SK-N-SH (cell line): ENCODE results near the gene GMCL1. TPM values are rescaled to one million over a fixed set of nuclear protein-coding genes. Genes with fewer than 3 reads are reported as not detected.

ENCODE experiments used
- CTCF ChIA-PET: fragments of 300-600, 350-600 bp; formaldehyde crosslinking; extraction: SDS; loops from one replicate; lab custom pipeline; 2021; lab: Yijun Ruan, JAX
- POLR2A ChIA-PET: fragments of 350-600 bp; sonication (Branson Sonifier 250); formaldehyde crosslinking; extraction: SDS; loops from one replicate; lab custom pipeline; 2020; ENCODE audit warnings: antibody characterized with exemption, inconsistent platforms; lab: Yijun Ruan, JAX
- DNase-seq: peaks from one replicate; pipeline ENCODE4 v3.0.0; 2012
- H2AFZ ChIP-seq: fragments of 200-600 bp; sonication (generic); 2 replicates; pipeline ENCODE4 v1.8.1; 2016; ENCODE audit warnings: antibody characterized with exemption, mild to moderate bottlenecking, low read depth
- H3F3A ChIP-seq: fragments of 200-600 bp; sonication (generic); replicated peaks from 2 replicates; pipeline ENCODE3; 2016; ENCODE audit warnings: antibody characterized with exemption, mild to moderate bottlenecking; ENCODE audit not compliant: insufficient read depth
- H3K27ac ChIP-seq, 2 experiments: fragments of 200-500 bp in 1 of 2; fragments of 200-600 bp in 1 of 2; sonication (Bioruptor generic) in 1 of 2; sonication (generic), shearing (Covaris generic) in 1 of 2; 2 replicates each; pipeline versions ENCODE4 v1.5.1 to v1.6.1; 2014 to 2016; ENCODE audit warnings: low read depth in 2 of 2, inconsistent platforms in 1 of 2, low read length in 1 of 2, mild to moderate bottlenecking in 1 of 2, mixed read lengths in 1 of 2
- H3K27me3 ChIP-seq: fragments of 200-600 bp; sonication (generic), shearing (Covaris generic); 2 replicates; pipeline ENCODE4 v1.6.1; 2016; ENCODE audit warnings: mixed run types; ENCODE audit not compliant: insufficient read depth
- H3K36me3 ChIP-seq, 2 experiments: fragments of 200-500 bp in 1 of 2; fragments of 200-600 bp in 1 of 2; sonication (Bioruptor generic) in 1 of 2; sonication (generic) in 1 of 2; replicated peaks in 1 of 2; 2 replicates each; pipeline versions ENCODE3 to v1.5.1; 2014 to 2016; ENCODE audit warnings: low read length in 1 of 2, mild to moderate bottlenecking in 1 of 2; ENCODE audit not compliant: insufficient read depth in 2 of 2, control insufficient read depth in 1 of 2
- H3K4me1 ChIP-seq, 2 experiments: fragments of 200-500 bp in 1 of 2; fragments of 200-600 bp in 1 of 2; sonication (Bioruptor generic) in 1 of 2; sonication (generic), shearing (Covaris generic) in 1 of 2; 2 replicates each; pipeline versions ENCODE4 v1.5.1 to v1.6.1; 2014 to 2016; ENCODE audit warnings: low read depth in 1 of 2, low read length in 1 of 2, mixed run types in 1 of 2; ENCODE audit not compliant: insufficient read depth in 2 of 2, control insufficient read depth in 1 of 2
- H3K4me2 ChIP-seq: fragments of 200-600 bp; sonication (generic), shearing (Covaris generic); 2 replicates; pipeline ENCODE4 v1.6.1; 2017; ENCODE audit warnings: mixed run types
- H3K4me3 ChIP-seq, 2 experiments: fragments of 200-500 bp in 1 of 2; fragments of 200-600 bp in 1 of 2; sonication (Bioruptor generic) in 1 of 2; sonication (generic), shearing (Covaris generic) in 1 of 2; 2 replicates each; pipeline versions ENCODE4 v1.5.1 to v1.8.1; 2014 to 2016; ENCODE audit warnings: low read depth in 2 of 2, inconsistent platforms in 1 of 2, low read length in 1 of 2, mild to moderate bottlenecking in 1 of 2, mixed read lengths in 1 of 2, moderate library complexity in 1 of 2
- H3K79me2 ChIP-seq: fragments of 200-600 bp; sonication (generic); 2 replicates; pipeline ENCODE4 v1.8.1; 2017; ENCODE audit warnings: mild to moderate bottlenecking; ENCODE audit not compliant: insufficient read depth
- H3K9ac ChIP-seq: fragments of 200-600 bp; sonication (generic); 2 replicates; pipeline ENCODE4 v1.6.1; 2017; ENCODE audit warnings: mixed run types
- H3K9me2 ChIP-seq: fragments of 200-600 bp; sonication (generic); 2 replicates; pipeline ENCODE4 v1.6.1; 2017; ENCODE audit warnings: mixed run types
- H3K9me3 ChIP-seq: fragments of 200-600 bp; sonication (generic); 2 replicates; pipeline ENCODE4 v1.6.1; 2017; ENCODE audit warnings: mixed run types, mild to moderate bottlenecking, moderate library complexity
- H4K20me1 ChIP-seq: fragments of 200-600 bp; sonication (generic); 2 replicates; pipeline ENCODE4 v1.6.1; 2017; ENCODE audit warnings: mild to moderate bottlenecking, mixed run types; ENCODE audit not compliant: insufficient read depth
- ELF1 ChIP-seq: IDR thresholded peaks from 2 replicates; pipeline ENCODE4 v1.4.0; 2012
- EP300 ChIP-seq, 2 experiments: IDR thresholded peaks; 2 replicates each; pipeline versions ENCODE4 v1.4.0 to v1.6.1; 2012; ENCODE audit warnings: borderline replicate concordance in 1 of 2, low read depth in 1 of 2, low read length in 1 of 2
- EZH2phosphoT487 ChIP-seq: fragments of 200-600 bp; sonication (generic); IDR thresholded peaks from 2 replicates; pipeline ENCODE4 v1.6.1; 2017; ENCODE audit warnings: low read depth, mixed run types, mild to moderate bottlenecking, antibody characterized with exemption, moderate library complexity, borderline replicate concordance
- FOSL2 ChIP-seq: IDR thresholded peaks from 2 replicates; pipeline ENCODE4 v1.4.0; 2012; ENCODE audit warnings: low read depth, mild to moderate bottlenecking, moderate library complexity, borderline replicate concordance
- FOXJ3 ChIP-seq: sonication (generic); formaldehyde crosslinking; IDR thresholded peaks from 2 replicates; pipeline ENCODE4 v1.5.1; 2020; ENCODE audit warnings: mild to moderate bottlenecking, missing genetic modification reagents
- FOXM1 ChIP-seq: IDR thresholded peaks from 2 replicates; pipeline ENCODE4 v1.4.0; 2012; ENCODE audit warnings: low read depth, mild to moderate bottlenecking
- GABPA ChIP-seq: IDR thresholded peaks from 2 replicates; pipeline ENCODE4 v1.4.0; 2012; ENCODE audit warnings: low read depth, mild to moderate bottlenecking
- JUND ChIP-seq: IDR thresholded peaks from 2 replicates; pipeline ENCODE4 v1.4.0; 2012
- MEF2A ChIP-seq: IDR thresholded peaks from 2 replicates; pipeline ENCODE4 v1.4.0; 2012; ENCODE audit warnings: low read depth, borderline replicate concordance
- MXI1 ChIP-seq: IDR thresholded peaks from 2 replicates; pipeline ENCODE4 v1.6.1; 2012; ENCODE audit warnings: mild to moderate bottlenecking, low read depth, low read length, improper control_type of control experiment
- SIN3A ChIP-seq: IDR thresholded peaks from 2 replicates; pipeline ENCODE4 v1.6.1; 2012; ENCODE audit warnings: low read depth, mild to moderate bottlenecking, low read length, moderate library complexity, borderline replicate concordance
- SMC3 ChIP-seq: IDR thresholded peaks from 2 replicates; pipeline ENCODE4 v1.6.1; 2012; ENCODE audit warnings: low read depth, low read length, improper control_type of control experiment
- TAF1 ChIP-seq: IDR thresholded peaks from 2 replicates; pipeline ENCODE4 v1.6.1; 2012; ENCODE audit warnings: low read depth, mild to moderate bottlenecking, low read length, moderate library complexity, borderline replicate concordance
- TCF12 ChIP-seq: IDR thresholded peaks from 2 replicates; pipeline ENCODE4 v1.4.0; 2012
- TEAD4 ChIP-seq: IDR thresholded peaks from 2 replicates; pipeline ENCODE4 v1.4.0; 2012; ENCODE audit warnings: mild to moderate bottlenecking, borderline replicate concordance; ENCODE audit not compliant: insufficient read depth
- YY1 ChIP-seq: IDR thresholded peaks from 2 replicates; pipeline ENCODE4 v1.4.0; 2012; ENCODE audit warnings: low read depth, mild to moderate bottlenecking
- WGBS: methylation state at CpG from one replicate; pipeline ENCODE4 v1.1.6; 2017; ENCODE audit warnings: low lambda C conversion rate; 5-methylcytosine and 5-hydroxymethylcytosine counted together
- polyA plus RNA-seq, 3 experiments: library from polyadenylated mRNA; depleted of rRNA; stranded (reverse); fragments of >200 nt; gene quantifications; 2 replicates each; pipeline ENCODE4 v1.2.3, GENCODE V29; 2012

GMCL1 gene
- polyA plus RNA-seq, 1 of the 3 experiments (the other 2 are of a cell fraction), result 6.2 TPM

DNA sequence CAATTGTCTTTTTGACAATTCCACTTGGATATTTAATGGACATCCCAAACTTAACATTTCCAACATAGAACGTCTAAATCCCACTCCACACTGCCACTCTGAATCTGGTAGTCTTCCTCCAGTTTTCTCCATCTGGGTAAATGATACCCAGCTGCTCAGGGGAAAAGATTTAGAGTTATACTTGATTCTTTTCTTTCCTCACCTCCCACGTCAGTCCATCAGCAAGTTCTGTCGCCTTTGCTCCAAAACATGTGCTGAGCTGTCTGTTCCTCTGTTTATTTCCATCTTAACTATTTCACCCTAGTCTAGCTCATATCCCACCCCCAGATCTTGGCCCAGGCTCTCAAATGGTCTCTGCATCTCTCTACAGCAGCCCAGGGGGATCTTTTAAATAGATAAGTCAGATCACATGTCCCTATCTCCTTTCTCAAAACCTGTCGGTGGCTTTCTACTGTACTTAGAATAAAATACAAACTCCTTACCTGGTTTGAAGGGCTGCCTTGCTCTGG, 43.4 kb upstream of the GMCL1 start:
- WGBS, result 86% methylated on average over 4 of the region's 4 CpGs
- Histone ChIP-seq H3K9me2 (no peaks in the 10 kb centered on the region), H4K20me1 (no peaks in the 10 kb centered on the region), H3K27ac (no peak overlapping the region), H3K4me1 (peaks cover 0 to 10% of the 10 kb centered on the region in 2 experiments; a peak in 3 of 4 replicates), H3K36me3 (peaks cover 4 to 10% of the 10 kb centered on the region in 2 experiments), H3K4me2 (no peak overlapping the region), H3K9ac (no peak overlapping the region), H3F3A (no peaks in the 10 kb centered on the region), H3K9me3 (no peaks in the 10 kb centered on the region), H3K27me3 (no peaks in the 10 kb centered on the region), H3K79me2 (no peaks in the 10 kb centered on the region), H2AFZ (no peak overlapping the region), H3K4me3 (no peak overlapping the region)
- ChIA-PET POLR2A (no interaction called here), CTCF (interaction anchor here (1.5 kb wide), 1 partner anchor 31 kb away, joined by 6 read pairs; no protein-coding TSS in a partner anchor)
- TF ChIP-seq TAF1 (no peak), FOXJ3 (CRISPR knock-in tag) (no peak), JUND (no peak), GABPA (no peak), MXI1 (no peak), EZH2phosphoT487 (no peak), SIN3A (no peak), SMC3 (no peak), YY1 (no peak)
- DNase-seq, result no peak

DNA sequence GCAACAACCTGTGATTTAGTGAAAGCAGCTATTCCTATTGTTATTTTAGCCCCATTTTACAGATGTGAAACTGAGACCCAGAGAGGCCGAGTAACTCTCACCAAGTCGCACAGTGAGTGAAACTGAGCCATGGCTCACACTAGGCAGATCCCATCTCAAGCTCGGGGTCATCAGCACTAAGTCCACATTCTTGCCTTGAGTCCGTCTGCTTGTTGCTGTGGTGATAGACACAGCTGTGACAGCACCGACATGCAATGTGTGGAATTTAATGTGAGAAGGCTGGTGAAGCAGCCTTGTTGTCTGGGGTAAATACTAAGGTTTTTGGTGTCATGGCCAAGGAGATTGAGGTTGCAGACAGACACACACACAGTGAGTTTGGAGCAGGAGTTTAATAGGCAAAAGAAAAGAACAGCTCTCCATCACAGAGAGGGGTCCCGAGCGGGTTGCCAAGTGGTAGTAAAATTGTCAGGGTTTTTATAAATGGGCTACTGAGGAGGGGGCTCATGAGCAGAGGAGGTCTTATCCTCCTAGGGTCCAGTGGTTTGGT, 40.2 kb upstream of the GMCL1 start:
- DNase-seq, result no peak
- Histone ChIP-seq H3K4me3 (no peak overlapping the region), H2AFZ (no peak overlapping the region)

More for the DNA sequence above, 40.2 kb upstream of the GMCL1 start:
- Histone ChIP-seq H3F3A (no peaks in the 10 kb centered on the region), H4K20me1 (no peaks in the 10 kb centered on the region), H3K9ac (peak overlapping the region; percentile 29; the same call in 1 of the 2 replicates), H3K36me3 (peaks cover 4 to 20% of the 10 kb centered on the region in 2 experiments), H3K9me3 (no peaks in the 10 kb centered on the region), H3K27ac (peak overlapping the region; percentile 22 to 67; a peak in 3 of 4 replicates), H3K4me1 (peaks cover 0 to 10% of the 10 kb centered on the region in 2 experiments; a peak in 3 of 4 replicates), H3K79me2 (no peaks in the 10 kb centered on the region), H3K9me2 (no peaks in the 10 kb centered on the region), H3K27me3 (no peaks in the 10 kb centered on the region), H3K4me2 (no peak overlapping the region; the same call in 1 of the 2 replicates)
- WGBS, result 64% methylated on average over 7 of the region's 7 CpGs
- ChIA-PET CTCF (interaction anchor here (1.0 to 1.8 kb wide), 2 partner anchors 8 to 65 kb away, joined by 3 to 8 read pairs; no protein-coding TSS in a partner anchor), POLR2A (no interaction called here)
- TF ChIP-seq EP300 (IDR thresholded peaks at IDR 0.05; ENCODE audit: borderline replicate concordance in 1 of 2, low read depth in 1 of 2, low read length in 1 of 2) (no peak), ELF1 (no peak), FOSL2 (peak; percentile 5; the same call in 1 of the 2 replicates), TCF12 (no peak), MEF2A (no peak), SMC3 (no peak), TEAD4 (0 out of 2 replicates have a peak, but pooled peaks have one; percentile 14), FOXM1 (no peak), SIN3A (no peak)
